Epidermal melanocyte (primary cell): Measurements from ENCODE around the gene PRPH.
"Not testable (repeated sequence)": the region's sequence is repeated elsewhere in the genome, so short reads cannot be mapped to it uniquely, and the experiment has no call there.

ENCODE experiments used
- DNase-seq: peaks from one replicate; pipeline ENCODE4 v3.0.0; 2011; ENCODE audit warnings: low spot score; ENCODE audit not compliant: insufficient read length

Gene PRPH

DNA sequence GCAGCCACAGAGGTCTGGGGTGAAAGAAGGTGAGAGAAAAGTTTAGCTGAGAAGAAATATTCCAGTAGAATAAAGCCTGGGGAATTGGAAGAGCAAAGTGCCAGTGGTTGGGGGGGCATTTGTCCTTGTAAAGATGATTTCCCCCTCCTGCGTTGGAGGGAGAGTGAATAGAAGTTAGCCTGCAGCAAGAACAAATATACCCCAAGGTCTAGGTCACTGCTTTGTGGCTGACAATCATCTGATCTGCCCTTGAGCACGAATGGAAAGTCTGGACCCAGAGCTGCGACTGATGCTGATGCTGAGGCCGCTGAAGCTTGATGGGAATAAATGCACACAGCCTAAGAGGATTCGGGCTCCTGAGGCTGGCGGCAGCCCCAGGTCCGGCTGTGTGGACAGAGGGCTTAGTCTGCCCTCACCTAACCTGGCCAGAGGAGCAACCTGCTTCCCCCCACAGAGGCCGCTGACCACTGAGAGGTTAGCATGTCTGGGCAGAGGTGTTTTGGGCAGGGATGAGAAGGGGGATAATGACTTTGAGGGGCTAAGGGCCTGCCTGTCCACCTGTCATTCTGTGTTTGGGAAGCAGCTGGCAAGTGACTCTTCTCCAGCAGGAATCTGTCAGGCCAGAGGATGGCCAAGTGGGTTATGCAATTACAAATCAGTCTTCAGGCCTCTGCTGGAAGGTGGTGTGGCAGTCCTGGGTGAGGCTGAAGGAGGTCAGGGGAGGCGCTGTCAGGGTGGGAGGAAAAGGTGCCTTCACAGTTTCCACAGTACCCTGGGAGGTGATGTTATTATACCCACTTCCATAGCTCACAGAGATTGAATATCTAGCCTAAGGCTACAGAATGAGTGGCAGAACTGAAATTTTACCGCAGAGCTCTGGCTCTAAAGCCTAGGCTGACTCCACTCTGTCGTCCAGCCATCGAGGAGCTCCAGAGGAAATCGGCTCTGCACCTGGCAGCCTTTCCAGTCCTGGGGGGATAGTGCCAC lies 18.4 kb upstream of the PRPH start:
- peak; percentile 12 for DNase-seq

- DNase-seq: no peak
These were observed 17.5 kb upstream of the PRPH start for GRCh38 chr12:49277466-49277865.

DNA sequence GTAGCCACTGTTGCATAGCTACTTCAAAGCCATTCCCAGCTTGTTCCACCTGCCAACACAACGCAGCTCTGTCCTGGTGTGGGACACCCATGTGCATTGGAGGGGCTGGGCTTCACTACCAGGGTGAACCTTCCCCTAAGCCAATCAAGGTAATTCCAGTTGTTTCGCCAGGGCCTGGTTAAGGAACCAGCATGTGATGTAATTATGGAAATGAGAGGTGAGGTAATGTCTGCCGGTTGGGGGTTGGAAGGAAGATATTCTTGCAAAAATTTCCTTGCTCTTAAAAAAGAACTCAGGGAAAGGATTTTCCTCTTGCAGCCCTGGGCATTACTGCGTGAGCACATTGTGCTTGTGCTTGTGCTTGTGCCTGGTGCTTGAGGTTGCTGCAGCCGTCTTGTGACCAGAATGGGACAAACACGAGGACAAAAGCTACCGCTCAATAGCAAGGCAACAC lies 15.2 kb upstream of the PRPH start:
- no peak for DNase-seq

GRCh38 chr12:49280545-49280944 lies 14.4 kb upstream of the PRPH start:
- not testable (repeated sequence) for DNase-seq

- DNase-seq: no peak
These were observed 12.6 kb upstream of the PRPH start for GRCh38 chr12:49282302-49282701.

DNA sequence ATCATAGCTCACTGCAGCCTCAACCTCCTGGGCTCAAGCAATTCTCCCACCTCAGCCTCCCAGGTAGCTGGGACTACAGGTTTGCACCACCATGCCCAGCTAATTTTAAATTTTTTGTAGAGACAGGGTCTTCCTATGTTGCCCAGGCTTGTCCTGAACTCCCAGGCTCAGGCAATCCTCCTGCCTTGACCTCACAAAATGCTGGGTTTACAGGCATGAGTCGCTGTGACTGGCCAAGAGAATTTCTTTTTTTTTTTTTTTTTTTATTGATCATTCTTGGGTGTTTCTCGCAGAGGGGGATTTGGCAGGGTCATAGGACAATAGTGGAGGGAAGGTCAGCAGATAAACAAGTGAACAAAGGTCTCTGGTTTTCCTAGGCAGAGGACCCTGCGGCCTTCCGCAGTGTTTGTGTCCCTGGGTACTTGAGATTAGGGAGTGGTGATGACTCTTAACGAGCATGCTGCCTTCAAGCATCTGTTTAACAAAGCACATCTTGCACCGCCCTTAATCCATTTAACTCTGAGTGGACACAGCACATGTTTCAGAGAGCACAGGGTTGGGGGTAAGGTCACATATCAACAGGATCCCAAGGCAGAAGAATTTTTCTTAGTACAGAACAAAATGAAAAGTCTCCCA lies 12.1 kb upstream of the PRPH start:
- not testable (repeated sequence) for DNase-seq

DNA sequence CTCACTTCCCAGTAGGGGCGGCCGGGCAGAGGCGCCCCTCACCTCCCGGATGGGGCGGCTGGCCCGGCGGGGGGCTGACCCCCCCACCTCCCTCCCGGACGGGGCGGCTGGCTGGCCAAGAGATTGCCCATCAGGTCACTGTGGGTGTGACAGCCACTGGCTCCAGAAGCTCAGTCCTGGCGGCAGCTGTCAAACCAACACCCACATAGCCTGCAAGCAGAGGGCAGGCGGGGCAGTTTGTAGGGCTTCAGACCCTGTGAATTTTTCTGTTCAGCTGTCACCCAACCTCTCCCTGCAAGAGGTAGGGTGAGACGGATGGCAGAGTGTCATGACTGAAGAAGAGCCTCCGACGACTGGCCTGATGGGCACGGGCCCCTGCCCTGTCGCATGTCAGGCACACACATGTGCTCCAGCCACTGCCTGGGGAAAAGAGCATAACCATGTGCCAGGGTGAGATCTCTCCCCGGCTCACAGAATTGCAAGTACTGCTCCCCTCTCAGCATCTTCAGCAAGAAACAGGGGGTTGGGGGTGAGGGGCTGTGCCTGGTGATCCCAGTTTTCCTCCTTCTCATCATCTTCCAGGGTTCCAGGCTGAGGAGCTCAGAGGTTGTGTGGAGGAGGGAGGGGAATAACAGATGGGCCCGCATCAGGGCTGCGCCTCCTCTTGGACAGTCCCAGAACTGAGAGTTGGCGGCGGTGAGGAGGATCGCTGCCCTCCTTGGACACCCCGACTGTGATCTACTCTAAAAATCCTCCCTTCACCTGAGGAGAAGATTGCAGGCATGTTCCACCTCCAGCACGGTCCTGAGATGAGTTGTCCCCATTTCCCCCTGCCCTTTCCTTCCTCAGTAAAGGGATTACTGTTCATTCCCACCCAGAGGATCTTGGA lies 11.2 kb upstream of the PRPH start:
- no peak for DNase-seq

- no peak for DNase-seq
These were observed 10.3 kb upstream of the PRPH start for GRCh38 chr12:49284672-49285071.

DNA sequence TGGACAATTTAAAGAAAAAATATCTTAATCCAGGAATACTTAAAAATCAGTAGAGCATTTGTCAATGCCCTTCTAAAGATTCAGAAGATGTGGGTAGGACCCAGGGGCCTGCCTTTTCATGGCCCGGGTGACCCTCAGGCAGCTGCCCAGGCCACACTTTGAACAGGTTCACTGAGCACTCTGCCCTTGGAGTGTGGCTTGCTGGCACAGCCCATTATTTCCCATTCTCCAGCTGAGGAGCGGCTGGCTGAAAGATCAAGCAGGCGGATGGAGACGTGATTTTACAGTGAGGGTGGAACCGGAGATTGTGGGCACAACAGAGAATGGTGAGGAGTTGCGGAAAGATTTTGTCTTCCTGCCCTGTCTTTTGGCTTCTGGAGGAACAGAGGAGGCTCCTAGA lies 7.1 kb upstream of the PRPH start:
- DNase-seq: no peak

DNA sequence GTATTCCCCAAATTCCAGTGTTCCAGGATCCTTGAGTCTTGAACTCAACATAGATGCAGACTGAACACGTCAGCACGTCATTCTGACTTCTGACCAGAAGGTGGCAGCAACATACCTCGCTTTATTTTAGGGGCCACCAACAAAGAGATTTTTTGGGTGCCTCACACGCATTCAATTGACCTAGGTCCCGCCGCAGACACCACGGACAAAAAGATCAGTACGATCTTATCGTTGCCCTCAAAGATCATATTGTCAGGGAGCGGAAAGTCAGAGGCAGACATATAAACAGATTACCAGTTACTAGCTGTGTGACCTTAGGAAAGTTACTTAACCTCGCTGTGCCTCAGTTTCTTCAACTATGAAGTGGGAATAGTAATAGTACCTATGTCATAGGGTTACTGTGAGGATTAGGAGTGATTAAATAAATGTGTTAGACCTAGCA lies 6.5 kb upstream of the PRPH start:
- peak; percentile 74 for DNase-seq

DNA sequence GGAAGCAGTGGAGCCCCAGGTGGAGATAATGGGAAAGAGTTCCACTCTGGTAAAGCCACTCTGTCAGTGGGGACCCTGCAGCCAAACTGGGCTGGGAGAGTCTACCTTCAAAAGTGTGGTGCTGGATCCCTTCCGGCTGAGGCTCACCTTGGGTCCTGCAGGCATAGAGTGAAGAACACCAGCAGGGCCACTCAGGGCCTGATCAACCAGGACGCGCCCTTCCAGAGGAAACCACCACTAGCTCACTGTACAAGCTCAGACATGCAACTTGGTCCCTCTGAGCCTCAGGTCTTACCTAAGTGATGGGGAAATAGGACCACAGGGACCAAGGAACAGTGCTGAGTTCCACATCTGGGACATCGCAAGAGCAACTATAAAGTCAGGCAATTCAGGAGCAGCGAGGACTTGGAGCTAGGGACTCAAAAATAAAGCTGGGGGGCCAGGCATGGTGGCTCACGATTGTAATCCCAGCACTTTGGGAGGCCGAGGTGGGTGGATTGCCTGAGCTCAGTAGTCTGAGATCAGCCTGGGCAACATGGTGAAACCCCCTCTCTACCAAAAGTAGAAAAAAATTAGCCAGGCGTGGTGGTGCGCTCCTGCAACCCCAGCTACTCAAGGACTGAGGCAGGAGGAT lies 5.9 kb upstream of the PRPH start:
- no peak for DNase-seq

- no peak for DNase-seq
These were observed 2.3 kb upstream of the PRPH start for GRCh38 chr12:49292729-49293055.

GRCh38 chr12:49293056-49293956 lies 1.6 kb upstream of the PRPH start:
- no peak for DNase-seq

DNA sequence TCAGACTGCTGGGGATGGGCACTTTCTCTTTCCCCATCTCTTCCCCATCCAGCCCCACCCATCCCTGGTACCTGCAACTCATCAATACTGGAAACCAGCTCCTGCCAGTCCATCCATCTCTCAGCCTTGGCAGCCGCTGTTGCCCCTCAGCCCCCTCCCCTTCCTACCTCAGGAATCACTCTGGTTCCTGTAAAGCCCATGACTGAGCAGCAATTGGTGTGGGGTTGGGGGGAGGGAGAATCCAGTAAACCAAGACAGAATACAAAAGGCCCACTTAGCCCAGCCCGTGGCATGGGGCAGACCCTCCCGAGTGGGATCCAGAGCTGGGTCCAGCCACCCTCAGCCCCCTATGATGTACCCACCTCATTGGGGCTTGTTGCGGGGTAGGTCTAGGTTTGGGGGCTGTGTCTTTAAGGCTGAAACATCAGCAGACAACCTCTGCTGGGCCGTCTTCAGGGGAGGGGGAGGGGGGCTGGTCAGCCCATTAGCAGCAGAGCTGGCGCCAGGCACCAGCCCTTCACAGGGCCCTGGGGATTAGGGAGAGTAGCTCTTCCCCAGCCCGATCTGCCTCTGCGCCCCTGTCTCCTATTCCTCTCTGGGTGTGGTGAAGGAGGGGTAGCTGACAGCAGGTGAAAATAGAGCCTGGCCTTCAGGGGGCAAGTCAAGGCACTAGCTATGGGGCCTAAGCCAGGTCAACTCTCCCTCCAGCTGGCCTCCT lies 702 bp upstream of the PRPH start:
- no peak for DNase-seq

- no peak for DNase-seq
These were observed 204 bp upstream of the PRPH start for GRCh38 chr12:49294804-49295081.

DNA sequence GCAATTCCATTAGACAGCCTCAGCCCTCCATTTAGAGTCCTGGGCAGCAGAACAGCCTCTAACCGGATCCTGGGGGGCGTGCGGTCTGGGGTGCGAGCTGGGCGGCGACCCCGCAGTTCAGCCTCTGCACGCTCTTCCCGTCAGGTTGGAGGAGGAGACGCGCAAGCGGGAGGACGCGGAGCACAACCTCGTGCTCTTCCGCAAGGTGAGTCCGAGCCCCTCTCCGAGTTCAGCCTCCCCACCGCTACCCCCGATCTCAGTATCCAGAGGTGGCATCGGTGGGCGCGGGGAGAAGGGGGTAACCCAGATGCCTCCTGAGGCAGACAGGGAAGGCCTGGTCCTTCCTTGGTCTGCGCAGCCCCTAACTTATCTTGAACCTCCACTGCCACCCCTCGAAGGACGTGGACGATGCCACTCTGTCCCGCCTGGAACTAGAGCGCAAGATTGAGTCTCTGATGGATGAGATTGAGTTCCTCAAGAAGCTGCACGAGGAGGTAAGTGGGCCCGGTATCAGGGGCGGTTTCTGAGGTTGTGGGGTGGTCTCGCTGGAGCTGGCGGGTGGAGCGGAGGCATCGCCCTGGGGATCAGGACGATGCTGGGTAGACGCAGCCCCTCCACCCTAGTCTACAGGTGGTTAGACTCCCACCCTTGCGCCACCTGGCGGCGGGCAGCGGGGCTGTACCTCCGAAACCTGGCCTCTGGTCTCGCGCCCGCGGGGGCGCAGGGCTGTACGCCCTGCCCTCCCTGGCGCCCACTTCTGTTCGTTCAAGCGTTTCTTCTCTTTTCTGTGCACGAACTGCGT lies 1.3 kb downstream of the PRPH start:
- no peak for DNase-seq

- DNase-seq: no peak
These were observed 2.1 kb downstream of the PRPH start for GRCh38 chr12:49296836-49297694.

- no peak for DNase-seq
These were observed 2.7 kb downstream of the PRPH start for GRCh38 chr12:49297695-49298060.
